HepG2 (cell line): ENCODE data around the gene ZFHX3. TPM values are rescaled to one million over a fixed set of nuclear protein-coding genes. Genes with fewer than 3 reads are reported as not detected.

Source experiments
- CTCF ChIP-seq: sonication (generic); formaldehyde crosslinking; IDR thresholded peaks from 2 replicates; pipeline ENCODE4 v1.5.0; 2020; ENCODE audit warnings: mild to moderate bottlenecking, missing genetic modification reagents, moderate library complexity
- DMTF1 ChIP-seq: sonication (generic); formaldehyde crosslinking; IDR thresholded peaks from 2 replicates; pipeline ENCODE4 v1.4.0; 2020; ENCODE audit warnings: mild to moderate bottlenecking, missing genetic modification reagents
- EHMT2 ChIP-seq: fragments of 200-600 bp; sonication (generic); IDR thresholded peaks from 2 replicates; pipeline ENCODE4 v1.7.0; 2017; ENCODE audit warnings: antibody characterized with exemption, low read depth, low read length, borderline replicate concordance
- GPBP1L1 ChIP-seq: sonication (generic); formaldehyde crosslinking; IDR thresholded peaks from 2 replicates; pipeline ENCODE4 v1.5.0; 2020; ENCODE audit warnings: mild to moderate bottlenecking, missing genetic modification reagents
- HNRNPL ChIP-seq: fragments of 200-400 bp; formaldehyde crosslinking; IDR thresholded peaks from 2 replicates; pipeline ENCODE4 v1.6.1; 2017; ENCODE audit warnings: mild to moderate bottlenecking, low read depth, low read length
- NONO ChIP-seq, 2 experiments: fragments of 450-650 bp in 1 of 2; sonication (generic) in 1 of 2; formaldehyde crosslinking in 1 of 2; IDR thresholded peaks in 1 of 2; conservative IDR thresholded peaks in 1 of 2; 2 replicates each; pipeline versions ENCODE4 v1.6.1 to v1.8.0; 2017 to 2022; ENCODE audit warnings: mild to moderate bottlenecking in 1 of 2, missing genetic modification reagents in 1 of 2, moderate library complexity in 1 of 2
- PHB2 ChIP-seq: fragments of 450-650 bp; IDR thresholded peaks from 2 replicates; pipeline ENCODE4 v1.6.1; 2018; ENCODE audit not compliant: partially characterized antibody
- REPIN1 ChIP-seq: sonication (generic); formaldehyde crosslinking; IDR thresholded peaks from 2 replicates; pipeline ENCODE4 v1.8.0; 2022; ENCODE audit warnings: missing genetic modification reagents, low read depth, mild to moderate bottlenecking, borderline replicate concordance
- RXRA ChIP-seq: sonication (generic); formaldehyde crosslinking; IDR thresholded peaks from 2 replicates; pipeline ENCODE4 v1.5.1; 2020; ENCODE audit warnings: missing genetic modification reagents
- TAF15 ChIP-seq: fragments of 200-400 bp; formaldehyde crosslinking; IDR thresholded peaks from one replicate; pipeline ENCODE4 v1.6.1; 2018; ENCODE audit warnings: mild to moderate bottlenecking, low read depth, low read length; ENCODE audit not compliant: poor library complexity, severe bottlenecking
- THAP9 ChIP-seq: sonication (generic); formaldehyde crosslinking; IDR thresholded peaks from 2 replicates; pipeline ENCODE4; 2020; ENCODE audit warnings: missing genetic modification reagents, mild to moderate bottlenecking, borderline replicate concordance
- ZBTB25 ChIP-seq: IDR thresholded peaks from 2 replicates; pipeline ENCODE4 v1.6.1; 2018; ENCODE audit warnings: missing genetic modification reagents
- ZFX ChIP-seq: sonication (generic); formaldehyde crosslinking; IDR thresholded peaks from 2 replicates; pipeline ENCODE4 v1.4.0; 2020; ENCODE audit warnings: mild to moderate bottlenecking, low read depth, missing genetic modification reagents, moderate library complexity
- ZNF143 ChIP-seq: sonication (generic); formaldehyde crosslinking; IDR thresholded peaks from 2 replicates; pipeline ENCODE4 v1.4.0; 2020; ENCODE audit warnings: missing genetic modification reagents
- ZNF3 ChIP-seq: IDR thresholded peaks from 2 replicates; pipeline ENCODE4 v1.7.0; 2017; ENCODE audit warnings: inconsistent platforms
- ZNF605 ChIP-seq: sonication (generic); formaldehyde crosslinking; IDR thresholded peaks from 2 replicates; pipeline ENCODE4 v1.8.0; 2022; ENCODE audit warnings: mild to moderate bottlenecking, missing genetic modification reagents
- ZNF672 ChIP-seq: sonication (generic); formaldehyde crosslinking; IDR thresholded peaks from 2 replicates; pipeline ENCODE4 v1.8.1; 2022; ENCODE audit warnings: missing genetic modification reagents
- ZNF766 ChIP-seq: sonication (generic); formaldehyde crosslinking; IDR thresholded peaks from 2 replicates; pipeline ENCODE4 v1.5.0; 2020; ENCODE audit warnings: missing genetic modification reagents, borderline replicate concordance
- polyA plus RNA-seq, 8 experiments: library from polyadenylated mRNA; depleted of rRNA in 3 of 8; stranded (reverse) in 7 of 8; unstranded in 1 of 8; fragments of >200 nt; fragmentation: Illumina TruSeq in 4 of 8; extraction: Trizol in 4 of 8; gene quantifications; 2 replicates each; pipeline versions ENCODE4 v1.2.1 to v1.2.3, GENCODE V29; 2011 to 2016; ENCODE audit warnings: low read depth in 4 of 8, missing spikeins in 1 of 8, mixed read lengths in 1 of 8; ENCODE audit not compliant: insufficient read depth in 1 of 8
- total RNA-seq, 5 experiments: library from RNA; depleted of rRNA; stranded (reverse); fragments of >200 nt; fragmentation: Illumina TruSeq; extraction: Trizol; gene quantifications; 2 replicates each; pipeline ENCODE4 v1.2.3, GENCODE V29; 2016; ENCODE audit warnings: low read depth in 1 of 5

ZFHX3 gene
- total and polyA plus RNA-seq, 2 of the 13 experiments (the other 11 are each of a cell fraction or from before 2014, with no cell fraction given), result 5.0 to 6.0 TPM

GRCh38 chr16:72937360-72937759 is 110.6 kb downstream of the ZFHX3 start (continued):
- TF ChIP-seq ZNF605 (no peak), CTCF (CRISPR knock-in tag) (peak; percentile 32), ZNF672 (CRISPR knock-in tag) (no peak), REPIN1 (CRISPR knock-in tag) (no peak), NONO (IDR thresholded peaks at IDR 0.05) (no peak), NONO (CRISPR knock-in tag; conservative IDR thresholded peaks at IDR 0.05) (no peak), ZFX (CRISPR knock-in tag) (no peak), DMTF1 (CRISPR knock-in tag) (no peak), RXRA (CRISPR knock-in tag) (no peak), PHB2 (no peak), GPBP1L1 (no peak), ZNF3 (CRISPR knock-in tag) (no peak), ZNF143 (CRISPR knock-in tag) (no peak), THAP9 (CRISPR knock-in tag) (no peak), ZBTB25 (CRISPR knock-in tag) (no peak), ZNF766 (CRISPR knock-in tag) (no peak), EHMT2 (no peak), TAF15 (no peak), HNRNPL (peak; percentile 81)
